HL-60/S4 (cell line): ENCODE results near the gene NECAP2.
"Not testable (repeated sequence)": the region's sequence is repeated elsewhere in the genome, so short reads cannot be mapped to it uniquely, and the experiment has no call there.

Experiments used
- in situ Hi-C: fragments of 300-500 bp; cut with MboI; formaldehyde crosslinking; loops from 2 replicates; pipeline ENCODE4 v1.14.3; 2022; ENCODE audit warnings: low sequenced_read_pairs

The NECAP2 gene

DNA sequence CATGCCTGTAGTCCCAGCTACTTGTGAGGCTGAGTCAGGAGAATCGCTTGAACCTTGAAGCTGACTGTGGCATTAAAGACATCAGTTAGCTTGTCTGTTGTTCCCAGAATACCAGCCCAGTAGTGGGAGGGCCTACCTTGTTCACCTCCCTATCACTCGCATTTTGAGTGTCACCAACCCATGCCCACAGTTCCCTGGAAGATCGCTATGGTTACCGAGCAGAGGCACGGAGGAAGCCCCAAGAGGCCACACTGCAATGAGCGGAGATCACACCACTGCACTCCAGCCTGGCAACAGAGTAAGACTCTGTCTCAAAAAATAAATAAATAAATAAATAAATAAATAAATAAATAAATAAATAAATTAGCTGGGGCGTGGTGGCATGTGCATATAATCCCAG is 52.4 kb downstream of the NECAP2 start:
- in situ Hi-C loops, result not testable (repeated sequence)

DNA sequence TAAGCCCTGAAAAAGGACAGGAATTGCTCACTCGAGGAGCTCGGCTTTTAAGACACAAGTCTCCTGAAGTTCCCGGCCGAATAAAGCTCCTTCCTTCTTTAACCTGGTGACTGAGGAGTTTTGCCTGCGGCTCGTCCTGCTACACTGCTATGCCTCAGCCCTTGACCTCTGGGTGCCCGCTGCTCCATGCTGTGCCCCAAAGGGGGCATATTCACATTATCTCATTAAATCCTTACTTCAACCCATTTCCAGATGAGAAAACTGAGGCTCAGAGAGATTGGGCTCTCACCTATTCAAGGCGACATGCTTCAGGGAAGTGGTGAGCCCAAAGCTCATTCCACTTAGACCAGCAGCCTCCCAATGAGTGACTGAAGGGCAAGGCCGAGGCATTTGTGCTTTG is 53.2 kb downstream of the NECAP2 start:
- in situ Hi-C loops, result not testable (repeated sequence)

DNA sequence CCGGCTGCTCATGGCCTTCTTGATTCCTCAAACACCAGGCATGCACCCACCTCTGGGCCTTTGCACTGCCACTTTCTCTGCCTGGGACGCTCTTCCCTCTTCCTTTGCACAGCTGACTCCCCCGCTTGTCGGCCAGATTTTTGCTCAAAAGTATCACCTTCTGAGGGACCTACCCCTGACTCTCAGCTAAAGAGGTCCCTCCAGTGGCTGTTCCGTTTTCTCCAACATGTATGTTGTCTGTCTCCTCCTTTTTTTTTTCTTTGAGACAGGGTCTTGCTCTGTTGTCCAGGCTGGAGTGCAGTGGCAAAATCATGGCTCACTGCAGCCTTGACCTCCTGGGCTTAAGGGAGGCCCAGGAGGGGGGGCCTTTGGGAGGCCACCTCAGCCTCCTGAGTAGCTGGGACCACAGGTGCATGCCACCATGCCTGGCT is 57.0 kb downstream of the NECAP2 start:
- in situ Hi-C loops, result not testable (repeated sequence)

DNA sequence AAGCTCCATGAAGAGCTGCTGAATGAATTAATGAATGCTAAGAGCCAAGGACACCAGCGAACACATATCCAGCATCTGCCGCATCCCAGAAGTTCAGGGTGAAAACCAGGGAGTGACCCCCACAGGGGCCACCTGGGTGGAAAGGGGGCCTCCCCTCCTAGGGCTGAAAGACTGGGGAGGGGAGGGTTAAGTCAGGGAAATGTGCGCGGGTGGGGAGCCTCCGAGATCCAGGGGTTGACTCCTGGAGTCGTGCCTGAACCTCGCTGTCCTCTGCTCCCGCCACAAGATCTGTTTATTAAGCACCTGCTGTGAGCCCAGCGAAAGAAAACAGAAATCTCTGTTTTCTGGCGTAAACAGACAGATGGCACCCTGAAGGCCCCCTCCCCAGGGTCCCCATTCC is 57.5 kb downstream of the NECAP2 start:
- in situ Hi-C loops, result not testable (repeated sequence)

DNA sequence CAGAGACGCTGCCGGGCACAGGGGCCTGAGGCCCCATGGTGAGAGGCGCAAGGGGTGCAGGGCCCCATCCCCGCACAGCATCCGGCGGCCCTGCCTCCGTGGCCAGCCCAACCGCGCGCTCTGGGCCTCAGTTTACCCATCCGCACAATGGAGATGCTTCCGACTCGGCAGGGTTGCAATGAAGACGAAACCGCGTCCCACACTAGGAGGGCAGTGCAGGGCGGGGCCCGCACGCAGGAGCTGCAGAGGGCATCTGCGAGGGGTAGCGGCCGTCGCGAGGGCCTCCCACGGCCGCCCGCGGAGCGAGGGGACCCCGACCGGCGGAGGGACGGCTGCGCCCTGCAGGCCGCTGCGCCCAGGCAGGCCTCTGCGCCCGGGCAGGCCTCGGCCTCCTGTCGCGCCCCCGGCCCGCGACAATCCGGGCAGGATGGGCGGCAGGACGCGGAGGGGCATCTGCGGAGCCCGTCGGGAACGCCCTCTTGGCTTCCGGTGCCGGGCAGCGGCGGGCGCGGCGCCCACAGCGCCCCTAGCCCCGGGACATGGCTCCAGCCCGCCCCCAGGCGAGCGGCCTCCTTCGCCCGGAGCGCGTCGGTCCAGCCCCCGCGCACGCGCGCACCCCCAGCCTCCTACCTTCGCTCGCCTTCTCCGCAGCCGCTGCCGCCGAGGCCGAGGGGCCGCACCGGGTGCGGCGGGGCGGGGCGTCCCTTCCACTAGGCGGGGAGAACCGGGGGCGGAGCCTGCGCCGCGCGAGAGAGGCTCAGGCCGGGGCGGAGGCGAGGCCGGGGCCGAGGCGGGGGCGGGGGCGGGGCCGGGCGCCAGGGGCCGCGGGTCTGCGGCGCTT is 58.3 kb downstream of the NECAP2 start:
- in situ Hi-C loops, result no loop called here

DNA sequence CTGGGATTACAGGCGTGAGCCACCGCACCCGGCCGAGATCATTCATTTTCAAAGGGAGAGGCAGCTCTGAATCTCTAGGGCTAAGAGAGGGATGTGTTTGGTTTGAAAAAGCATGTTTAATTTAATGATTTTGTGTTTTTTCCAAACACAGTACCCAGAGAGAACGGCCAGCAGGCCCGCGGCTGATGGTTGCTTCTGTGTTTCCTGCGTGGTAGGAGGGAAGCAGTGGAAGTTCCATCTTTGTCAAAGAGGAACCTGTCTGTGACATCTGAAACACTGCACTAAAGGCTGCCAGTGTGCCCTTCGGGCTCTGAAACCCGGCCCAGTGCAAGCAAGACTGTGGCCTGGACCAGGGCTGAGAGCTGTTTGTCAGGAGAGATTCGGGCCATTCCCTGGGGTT is 59.9 kb downstream of the NECAP2 start:
- in situ Hi-C loops, result not testable (repeated sequence)

DNA sequence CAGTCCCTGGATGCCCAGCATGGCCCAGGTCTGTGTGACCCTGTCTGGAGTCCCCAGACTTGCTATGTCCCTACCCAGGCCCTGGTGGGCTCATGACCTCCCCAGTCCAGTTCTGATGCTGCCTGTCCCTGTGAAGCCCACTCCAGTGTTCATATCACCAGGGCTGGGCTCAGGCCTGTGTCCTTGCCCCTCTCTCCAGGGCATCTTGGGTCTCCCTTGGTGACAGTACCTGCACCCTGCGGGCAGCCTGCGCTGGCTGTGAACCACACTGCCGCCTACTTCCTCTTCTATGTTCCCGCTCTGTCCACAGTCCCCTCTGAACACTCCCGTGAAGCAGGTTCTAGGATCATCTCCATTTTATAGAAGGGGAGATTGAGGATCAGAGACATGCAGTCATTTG is 60.5 kb downstream of the NECAP2 start:
- in situ Hi-C loops, result not testable (repeated sequence)

DNA sequence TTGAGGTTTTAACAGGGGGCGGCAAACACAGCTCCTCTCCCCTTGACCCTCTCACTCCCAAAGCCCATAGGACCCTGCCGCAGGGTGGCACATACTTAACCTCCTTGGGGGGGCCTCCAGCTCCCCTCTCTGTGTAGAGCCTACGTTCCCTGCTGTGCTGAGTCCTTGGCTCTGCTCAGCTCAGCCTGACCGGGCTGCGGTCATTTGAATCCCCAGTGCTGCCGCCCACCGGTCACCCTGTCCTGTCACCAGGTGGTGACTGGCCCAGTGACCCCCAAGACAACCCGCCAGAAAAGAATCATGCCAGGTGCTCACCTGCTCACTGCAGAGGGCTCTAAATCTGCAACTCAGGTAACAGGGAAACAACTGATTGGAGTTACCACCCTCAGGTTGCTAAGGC is 60.9 kb downstream of the NECAP2 start:
- in situ Hi-C loops, result not testable (repeated sequence)

DNA sequence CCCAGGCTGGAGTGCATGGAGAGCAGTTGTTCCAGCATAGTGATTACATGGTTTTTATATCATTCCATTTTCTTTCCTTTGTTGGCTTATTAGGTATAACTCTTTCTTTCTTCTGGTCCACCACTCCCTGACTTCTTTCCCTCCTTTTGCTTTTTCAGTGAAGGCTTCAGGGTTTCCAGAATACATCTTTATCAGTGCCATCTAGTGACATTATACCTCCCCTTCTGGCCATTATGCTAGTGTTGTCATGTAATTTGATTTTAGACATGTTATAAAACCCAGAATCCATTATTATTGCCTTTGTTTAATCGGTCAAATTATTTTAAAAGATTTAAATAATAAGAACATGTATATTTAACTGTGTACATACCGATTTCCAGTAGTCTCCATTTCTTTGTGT is 63.0 kb downstream of the NECAP2 start:
- in situ Hi-C loops, result no loop called here

DNA sequence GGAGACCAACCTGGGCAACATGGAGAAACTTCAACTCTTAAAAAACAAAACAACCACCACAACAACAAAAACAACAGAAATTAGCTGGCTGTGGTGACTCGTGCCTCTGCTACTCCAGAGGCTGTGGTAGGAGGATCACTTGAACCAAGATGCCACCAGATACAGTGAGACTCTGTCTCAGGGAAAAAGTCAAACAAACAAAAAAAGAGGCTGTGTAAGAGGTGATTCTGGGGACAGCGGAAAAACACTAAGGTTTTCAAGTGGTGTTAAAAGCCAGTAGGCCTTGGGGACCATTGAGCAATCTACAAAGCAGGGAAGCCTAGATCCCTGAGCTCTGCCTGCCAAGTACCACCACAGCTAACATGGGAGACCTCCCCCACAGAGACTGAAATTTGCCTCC is 65.3 kb downstream of the NECAP2 start:
- in situ Hi-C loops, result not testable (repeated sequence)

DNA sequence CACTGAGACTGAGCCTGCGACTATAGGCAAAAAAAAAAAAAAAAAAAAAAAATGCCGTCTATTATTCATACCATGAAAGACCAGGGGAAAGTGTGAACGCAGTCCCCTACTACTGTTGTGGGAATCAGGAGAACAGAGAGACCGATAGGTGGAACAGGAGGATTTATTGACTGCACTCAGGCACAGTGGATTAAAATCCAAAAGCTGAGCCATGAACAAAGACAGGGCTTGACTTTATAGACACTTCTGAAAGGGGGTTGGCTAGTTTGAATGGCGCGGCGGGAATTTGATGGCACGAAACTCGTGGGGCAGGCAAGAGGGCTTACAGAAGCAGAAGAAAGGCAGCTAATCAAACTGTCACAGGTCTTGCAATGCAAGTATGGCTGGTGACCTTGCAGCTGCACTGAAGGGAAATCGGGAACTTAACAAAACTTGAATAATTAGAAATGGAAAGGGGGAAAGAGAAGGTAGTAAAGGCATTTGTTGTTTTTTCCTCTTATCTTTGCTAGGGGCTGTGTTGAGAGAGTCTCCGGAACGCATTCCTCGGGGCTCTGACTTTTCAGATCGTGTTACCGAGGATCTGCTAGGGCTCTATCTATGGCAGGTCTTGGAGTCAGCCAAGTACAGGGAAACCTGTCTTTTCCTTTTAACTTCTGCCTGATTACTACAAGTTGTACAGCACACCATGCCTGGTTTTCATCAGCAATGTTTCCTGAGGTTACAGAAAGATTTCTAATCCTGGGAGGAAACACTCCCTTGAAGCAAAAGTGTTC is 66.0 kb downstream of the NECAP2 start:
- in situ Hi-C loops, result not testable (repeated sequence)

DNA sequence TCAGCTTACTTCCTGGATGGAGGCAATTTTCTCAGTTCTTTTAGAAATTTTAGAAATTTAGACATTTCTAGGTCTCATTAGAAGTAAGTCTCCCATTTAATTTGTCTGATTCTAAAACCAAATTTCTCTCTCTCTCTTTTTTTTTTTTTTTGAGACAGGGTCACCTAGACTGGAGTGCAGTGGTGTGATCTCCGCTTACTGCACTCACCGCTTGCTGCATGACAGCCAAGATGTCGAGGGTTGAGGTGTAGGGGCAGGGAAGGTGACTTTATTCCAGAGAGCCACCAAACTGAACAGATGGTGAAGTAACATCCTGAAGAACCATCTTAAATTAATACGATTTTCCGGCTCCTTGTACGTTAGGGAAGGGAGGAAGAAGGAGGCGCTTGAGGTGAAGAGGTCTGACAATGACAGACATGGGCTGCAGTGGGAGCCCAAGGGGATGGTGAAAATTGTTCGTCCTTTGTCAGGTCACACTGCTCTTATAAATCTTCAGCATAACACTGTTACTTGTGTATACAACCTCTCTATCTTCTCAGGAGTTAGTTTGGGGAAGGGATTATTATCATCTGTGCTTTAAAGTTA is 68.4 kb downstream of the NECAP2 start:
- in situ Hi-C loops, result not testable (repeated sequence)
